Measurements from ENCODE around the gene ITGB1. TPM values are rescaled to one million over a fixed set of nuclear protein-coding genes. Genes with fewer than 3 reads are reported as not detected.
"Not testable (repeated sequence)": the region's sequence is repeated elsewhere in the genome, so short reads cannot be mapped to it uniquely, and the experiment has no call there.

The ITGB1 gene
- total RNA-seq, 1 donor from 2014 or later, result 1,619 TPM

DNA sequence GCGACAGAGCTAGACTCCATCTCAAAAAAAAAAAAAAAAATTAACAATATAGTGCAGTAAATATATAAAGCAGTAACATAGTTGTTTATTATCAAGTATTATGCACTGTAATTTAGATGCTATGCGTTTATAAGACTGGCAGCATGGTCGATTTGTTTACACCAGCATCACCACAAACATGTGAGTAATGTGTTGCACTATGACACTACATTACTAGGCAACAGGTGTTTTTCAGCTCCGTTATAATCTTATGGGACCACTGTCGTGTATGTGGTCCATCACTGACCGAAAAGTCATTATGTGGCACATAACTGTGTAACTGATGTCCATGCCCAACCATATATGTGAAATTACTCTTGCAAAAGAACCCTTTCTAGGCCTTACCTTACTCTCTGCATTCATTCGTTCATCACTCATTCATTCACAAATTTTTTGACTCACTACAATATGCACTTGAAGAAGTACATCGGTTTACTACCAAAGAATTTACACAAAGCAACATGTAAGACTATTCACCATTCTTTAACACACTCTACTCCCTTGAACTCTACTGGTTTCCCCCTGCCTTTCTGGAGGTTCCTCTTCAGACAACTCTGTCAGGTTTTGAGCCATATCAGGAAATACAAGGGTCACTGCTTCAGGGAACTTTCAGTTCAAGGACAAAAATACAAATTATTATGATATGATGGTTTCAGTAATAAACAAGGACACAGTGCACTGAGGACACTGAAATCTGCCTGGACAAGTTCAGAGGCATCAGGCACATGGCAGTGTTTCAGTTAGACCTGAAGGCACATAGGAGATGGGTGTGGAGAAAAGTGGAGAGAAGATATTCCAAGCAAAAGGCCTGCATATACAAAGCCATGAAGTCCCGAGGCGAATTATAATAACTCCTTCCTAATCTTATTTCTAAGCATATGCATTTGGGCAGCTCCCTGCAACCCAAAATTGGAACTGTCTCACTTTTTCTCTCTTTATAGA lies 17.4 kb downstream of the ITGB1 start:
- DNase-seq (ENCODE audit: extremely low read depth, low read depth, low spot score), result no peak

DNA sequence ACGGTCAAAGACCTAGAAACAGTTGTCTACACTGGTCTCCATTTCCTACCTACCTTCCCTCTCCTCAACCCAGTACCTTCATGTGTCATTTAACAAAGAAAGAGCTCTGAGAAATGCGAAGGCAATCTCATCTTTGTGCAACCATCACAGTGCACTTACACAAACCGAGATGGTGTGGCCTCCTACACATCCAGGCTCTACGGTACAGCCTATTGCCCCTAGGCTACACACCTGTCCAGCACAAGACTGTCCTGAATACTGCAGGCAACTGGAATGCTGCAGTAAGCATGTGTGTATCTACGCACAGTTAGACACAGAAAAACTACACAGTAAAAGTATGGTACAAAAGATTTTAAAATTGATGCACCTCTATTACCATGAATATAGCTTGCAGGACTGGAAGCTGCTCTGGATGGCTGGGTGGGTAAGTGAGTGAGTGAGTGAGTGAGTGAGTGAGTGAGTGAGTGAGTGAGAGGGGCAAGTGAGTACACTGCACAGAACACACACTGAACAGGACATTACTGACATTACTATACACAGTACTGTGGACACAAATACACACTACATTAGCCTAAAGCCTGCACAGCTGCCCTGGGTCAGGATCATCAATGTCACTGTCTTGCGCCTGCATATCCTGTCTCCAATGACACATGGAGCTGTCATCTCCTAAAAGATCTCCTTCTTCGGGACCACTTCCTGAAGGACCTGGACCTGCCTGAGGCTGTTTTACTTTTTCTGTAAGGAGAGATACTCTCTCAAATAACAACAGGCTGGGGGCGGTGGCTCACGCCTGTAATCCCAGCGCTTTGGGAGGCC lies 18.5 kb downstream of the ITGB1 start:
- no peak for DNase-seq (ENCODE audit: extremely low read depth, low read depth, low spot score)

DNA sequence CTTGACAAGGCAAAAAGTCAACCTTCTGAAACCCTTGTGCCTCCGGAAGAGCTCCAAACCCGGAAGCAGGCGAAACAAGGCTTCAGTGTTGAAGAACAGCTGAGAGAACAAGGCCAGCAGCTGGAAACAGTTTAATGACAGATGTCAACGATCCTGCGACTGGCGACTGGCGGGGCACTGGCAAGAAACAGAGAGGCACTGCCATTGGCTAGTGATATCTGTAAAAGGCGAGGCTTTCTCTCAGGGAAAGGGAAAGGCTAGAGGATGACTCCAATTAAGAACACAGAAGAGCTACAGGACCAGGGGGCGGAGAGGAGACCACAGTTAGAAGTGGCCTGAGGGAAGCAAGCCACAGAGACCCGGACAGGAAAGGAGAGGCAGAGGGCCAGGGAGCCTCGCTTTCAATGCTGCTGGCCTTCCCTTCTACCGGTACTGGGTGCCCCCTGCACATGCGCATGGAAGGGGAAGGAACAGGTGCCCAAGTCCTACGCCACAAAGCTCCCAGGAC lies 19.4 kb downstream of the ITGB1 start:
- no peak for DNase-seq (ENCODE audit: extremely low read depth, low read depth, low spot score)

DNA sequence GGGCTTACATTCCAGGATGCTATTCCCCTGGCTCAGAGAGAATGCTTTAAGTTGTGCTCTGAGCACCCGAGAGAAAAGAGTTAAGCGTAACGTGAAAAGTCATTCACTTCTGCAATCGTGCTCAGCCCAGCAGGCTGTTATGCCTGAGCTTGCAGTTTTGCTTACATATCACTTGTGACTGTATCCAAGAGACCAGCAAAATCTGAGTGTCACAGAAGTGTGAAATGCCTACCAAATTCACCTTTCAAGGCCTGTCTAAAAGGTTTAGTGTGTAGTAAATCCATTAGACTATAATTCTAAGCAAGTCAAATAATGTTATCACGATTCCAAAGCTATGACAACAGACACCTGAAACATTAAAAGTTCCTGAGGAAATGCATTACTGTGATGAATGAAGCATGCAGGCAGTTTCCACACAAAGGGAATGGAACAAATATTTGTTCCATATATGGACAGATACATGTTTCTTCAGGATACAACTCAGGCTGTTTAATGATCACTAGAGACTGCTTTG lies 20.1 kb downstream of the ITGB1 start:
- DNase-seq (ENCODE audit: extremely low read depth, low read depth, low spot score), result no peak

DNA sequence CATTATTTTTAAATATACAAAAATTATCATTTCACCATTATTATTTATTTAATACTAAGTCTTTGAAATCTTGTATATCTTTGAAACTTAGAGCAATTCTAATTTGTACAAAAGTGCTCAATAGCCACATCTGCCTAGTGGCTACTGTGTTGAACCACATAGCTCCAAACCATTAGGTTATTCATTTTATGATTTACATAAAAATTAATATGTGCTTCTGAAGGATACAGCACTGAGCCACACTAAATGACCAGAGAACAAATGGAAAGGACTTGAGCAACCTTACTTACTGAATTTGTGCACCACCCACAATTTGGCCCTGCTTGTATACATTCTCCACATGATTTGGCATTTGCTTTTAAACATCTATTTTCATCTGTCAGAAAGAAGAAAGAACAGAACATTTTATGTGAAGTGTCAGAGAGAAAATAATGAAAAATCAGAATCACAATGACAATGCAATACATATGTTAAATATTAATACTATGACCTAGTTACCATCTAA lies 25.8 kb downstream of the ITGB1 start:
- DNase-seq (ENCODE audit: extremely low read depth, low read depth, low spot score), result no peak

DNA sequence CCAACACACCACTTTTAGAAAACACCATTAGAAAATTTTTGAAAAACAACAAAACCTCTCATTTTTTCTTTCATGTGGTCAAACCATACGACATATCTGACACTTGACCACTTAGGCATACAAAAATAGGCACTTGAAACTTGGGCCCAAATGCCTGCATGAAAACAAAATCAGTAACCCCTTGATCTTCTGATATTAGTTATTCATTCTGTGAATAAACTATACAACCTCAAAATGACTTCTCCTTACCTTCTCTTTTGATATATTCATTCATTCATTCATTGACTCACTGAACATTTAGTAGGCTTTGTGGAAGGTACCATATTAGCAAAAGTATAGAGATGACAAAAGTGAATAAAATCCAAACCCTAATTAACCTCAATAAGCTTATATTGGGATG lies 26.4 kb downstream of the ITGB1 start:
- no peak for DNase-seq (ENCODE audit: extremely low read depth, low read depth, low spot score)

DNA sequence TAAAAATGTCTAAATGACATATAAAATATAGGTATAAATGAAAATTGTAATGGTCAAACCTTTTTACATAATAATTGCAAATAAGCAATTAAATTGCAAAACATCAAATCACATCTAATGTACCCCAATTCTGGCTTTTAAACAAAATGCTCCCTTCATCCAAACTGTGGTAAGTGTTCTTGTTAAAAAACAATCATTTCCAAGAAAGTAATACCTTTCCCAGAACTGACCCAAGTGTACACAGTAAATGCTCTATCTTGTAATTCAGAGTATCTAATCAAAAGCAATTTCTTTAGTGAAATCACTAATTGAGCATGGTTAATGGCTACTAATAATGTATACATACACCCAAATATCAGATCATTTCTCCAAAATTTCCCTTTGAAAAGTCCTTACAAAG lies 28.0 kb downstream of the ITGB1 start:
- DNase-seq (ENCODE audit: extremely low read depth, low read depth, low spot score), result no peak

DNA sequence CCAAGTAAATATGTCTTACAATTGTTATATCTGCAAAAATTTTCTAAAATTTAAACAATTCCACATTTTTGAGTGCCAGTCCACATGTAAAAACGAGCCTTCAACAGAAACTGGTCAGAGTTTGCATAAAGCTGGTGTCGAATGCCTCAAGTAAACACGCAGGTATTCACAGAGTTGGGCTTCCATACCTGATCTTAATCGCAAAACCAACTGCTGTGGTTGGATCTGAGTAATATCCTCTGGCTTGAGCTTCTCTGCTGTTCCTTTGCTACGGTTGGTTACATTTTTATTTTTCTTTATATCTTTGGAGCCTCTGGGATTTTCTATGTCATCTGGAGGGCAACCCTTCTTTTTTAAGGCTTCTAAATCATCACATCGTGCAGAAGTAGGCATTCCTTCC lies 28.4 kb downstream of the ITGB1 start:
- DNase-seq (ENCODE audit: extremely low read depth, low read depth, low spot score), result no peak

DNA sequence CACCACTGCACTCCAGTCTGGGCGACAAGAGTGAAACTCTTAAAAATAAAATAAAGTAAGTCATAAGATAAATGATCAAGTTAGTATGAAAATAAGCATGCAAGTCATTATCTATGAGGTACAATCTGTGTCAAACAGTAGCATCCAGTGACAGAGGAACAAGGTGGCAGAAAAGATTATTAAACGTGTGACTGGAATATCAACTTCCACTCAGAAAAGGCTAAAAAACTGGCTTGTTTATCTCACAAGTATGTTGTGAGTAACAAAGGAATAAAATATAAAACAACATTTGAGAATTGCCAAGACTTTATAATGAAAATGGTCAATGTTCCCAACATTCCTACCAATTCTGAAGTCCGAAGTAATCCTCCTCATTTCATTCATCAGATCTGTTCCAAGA lies 30.3 kb downstream of the ITGB1 start:
- DNase-seq (ENCODE audit: extremely low read depth, low read depth, low spot score), result no peak

DNA sequence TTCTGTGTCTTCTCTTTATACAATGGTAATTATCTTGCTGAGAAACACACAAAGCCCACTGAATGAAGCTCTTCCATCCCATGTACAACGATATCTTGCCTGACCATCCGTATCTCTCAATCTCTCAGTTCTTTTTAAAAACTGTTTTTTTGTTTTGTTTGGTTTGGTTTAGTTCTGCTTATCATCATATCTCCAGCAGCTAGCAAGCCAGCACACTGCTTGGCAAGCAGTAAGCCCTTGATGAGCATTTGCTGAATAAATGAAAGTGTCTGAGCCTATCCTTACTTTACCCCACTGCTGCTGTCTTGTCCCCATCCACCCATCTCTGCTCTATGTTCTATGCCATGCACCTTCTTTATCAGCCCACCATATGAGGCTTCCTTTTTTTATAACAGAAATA lies 34.2 kb downstream of the ITGB1 start:
- DNase-seq (ENCODE audit: extremely low read depth, low read depth, low spot score), result no peak

DNA sequence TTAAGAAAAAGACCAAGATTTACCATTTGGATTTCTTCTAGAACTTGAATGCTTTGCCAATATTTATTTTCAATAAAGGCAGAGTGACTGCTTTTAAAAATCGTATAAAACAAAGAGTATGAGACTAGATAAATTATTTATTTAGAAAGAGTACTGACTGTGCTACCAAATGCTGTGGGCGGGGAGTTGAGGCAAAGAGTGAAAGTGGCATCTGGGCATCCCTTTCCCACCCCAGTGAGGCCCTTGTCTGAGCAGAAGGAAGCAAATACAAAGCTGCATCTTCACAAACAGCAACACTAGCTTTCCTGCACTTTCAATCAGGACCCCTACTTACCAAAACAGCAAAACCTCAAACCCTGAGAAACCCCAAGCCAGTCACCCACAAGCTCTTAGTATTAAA lies 34.9 kb downstream of the ITGB1 start:
- DNase-seq (ENCODE audit: extremely low read depth, low read depth, low spot score), result no peak

DNA sequence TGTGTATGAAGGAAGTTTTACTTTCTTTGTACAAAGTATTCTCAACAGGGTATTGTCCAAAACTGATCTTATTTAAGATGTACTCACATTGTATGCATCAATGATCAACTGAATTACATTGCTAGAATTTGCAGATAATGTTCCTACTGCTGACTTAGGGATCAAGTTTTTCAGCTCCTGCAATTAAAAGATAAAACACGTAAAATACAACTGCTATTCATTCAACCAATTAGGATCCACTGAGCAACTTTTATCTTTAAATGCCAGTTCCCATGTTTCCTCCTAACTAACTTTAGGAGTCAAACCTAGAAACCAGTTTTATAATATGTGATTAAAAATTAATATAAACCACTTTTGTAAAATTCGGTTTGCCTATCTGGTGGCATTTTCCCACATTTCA lies 35.9 kb downstream of the ITGB1 start:
- no peak for DNase-seq (ENCODE audit: extremely low read depth, low read depth, low spot score)

DNA sequence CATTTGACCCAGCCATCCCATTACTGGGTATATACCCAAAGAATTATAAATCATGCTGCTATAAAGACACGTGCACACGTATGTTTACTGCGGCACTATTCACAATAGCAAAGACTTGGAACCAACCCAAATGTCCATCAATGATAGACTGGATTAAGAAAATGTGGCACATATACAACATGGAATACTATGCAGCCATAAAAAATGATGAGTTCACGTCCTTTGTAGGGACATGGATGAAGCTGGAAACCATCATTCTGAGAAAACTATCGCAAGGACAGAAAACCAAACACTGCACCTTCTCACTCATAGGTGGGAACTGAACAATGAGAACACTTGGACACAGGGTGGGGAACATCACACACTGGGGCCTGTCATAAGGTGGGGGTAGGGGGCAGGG lies 40.2 kb downstream of the ITGB1 start:
- DNase-seq (ENCODE audit: extremely low read depth, low read depth, low spot score), result not testable (repeated sequence)

DNA sequence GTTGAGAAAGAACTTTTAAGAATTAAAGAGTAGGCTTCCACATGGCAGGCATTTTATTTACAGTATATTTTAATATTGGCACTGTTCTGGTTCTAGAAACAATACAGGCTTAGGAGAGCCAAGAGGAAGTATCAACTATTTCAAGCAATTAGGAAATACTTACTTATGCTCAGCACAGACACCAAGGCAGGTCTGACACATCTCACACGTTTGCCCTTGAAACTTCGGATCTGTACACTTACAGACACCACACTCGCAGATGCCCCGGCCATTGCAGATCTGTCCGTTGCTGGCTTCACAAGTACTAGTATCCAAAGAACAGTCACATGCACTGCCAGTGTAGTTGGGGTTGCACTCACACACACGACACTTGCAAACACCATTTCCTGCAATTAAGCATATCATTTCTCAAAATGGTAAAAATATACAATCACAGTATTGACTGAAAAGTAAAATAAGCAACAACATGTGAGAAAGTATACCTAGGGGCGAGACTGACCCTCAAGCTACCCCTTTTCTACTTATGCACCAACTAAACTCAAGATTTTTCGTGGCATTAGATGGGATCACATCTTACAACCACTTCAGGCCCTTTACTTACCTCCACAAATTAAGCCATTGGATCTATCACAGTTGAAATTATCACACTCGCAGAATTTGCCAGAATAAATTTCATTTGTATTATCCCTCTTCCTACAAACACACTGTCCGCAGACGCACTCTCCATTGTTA lies 46.6 kb downstream of the ITGB1 start:
- no peak for DNase-seq (ENCODE audit: extremely low read depth, low read depth, low spot score)

DNA sequence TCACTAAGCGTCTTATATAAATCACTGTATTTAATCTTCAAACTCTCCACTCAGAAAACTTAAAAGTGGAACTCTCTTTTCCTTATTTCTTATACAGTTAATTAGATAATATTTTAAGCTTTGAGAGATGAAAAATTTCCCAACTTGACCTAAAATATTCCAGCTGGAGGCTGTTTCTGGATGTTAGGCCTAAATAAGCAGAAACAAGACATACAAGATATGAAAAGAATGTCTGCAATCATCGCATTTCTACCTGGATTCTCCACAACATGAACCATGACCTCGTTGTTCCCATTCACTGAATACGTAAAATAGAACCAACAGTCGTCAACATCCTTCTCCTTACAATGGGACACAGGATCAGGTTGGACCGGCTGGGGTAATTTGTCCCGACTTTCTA lies 48.1 kb downstream of the ITGB1 start:
- DNase-seq (ENCODE audit: extremely low read depth, low read depth, low spot score), result not testable (repeated sequence)

DNA sequence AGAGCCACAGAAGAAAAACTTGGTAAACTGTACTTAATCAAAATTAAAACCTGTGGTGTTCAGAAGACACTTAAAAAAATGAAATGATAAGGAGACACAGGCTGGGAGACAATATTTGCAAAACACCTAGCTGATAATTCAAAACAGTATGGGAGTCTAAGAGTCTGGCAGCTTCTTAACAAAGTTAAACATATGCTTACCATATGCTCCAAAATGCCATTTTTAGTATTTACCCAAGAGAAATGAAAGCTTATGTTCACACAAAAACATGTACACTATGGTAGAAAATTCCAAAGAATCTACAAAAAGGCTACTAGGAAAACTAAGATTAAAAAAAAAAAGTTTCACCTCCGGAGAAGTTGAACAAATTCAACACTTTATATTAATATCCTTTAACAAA lies 48.6 kb downstream of the ITGB1 start:
- DNase-seq (ENCODE audit: extremely low read depth, low read depth, low spot score), result no peak

DNA sequence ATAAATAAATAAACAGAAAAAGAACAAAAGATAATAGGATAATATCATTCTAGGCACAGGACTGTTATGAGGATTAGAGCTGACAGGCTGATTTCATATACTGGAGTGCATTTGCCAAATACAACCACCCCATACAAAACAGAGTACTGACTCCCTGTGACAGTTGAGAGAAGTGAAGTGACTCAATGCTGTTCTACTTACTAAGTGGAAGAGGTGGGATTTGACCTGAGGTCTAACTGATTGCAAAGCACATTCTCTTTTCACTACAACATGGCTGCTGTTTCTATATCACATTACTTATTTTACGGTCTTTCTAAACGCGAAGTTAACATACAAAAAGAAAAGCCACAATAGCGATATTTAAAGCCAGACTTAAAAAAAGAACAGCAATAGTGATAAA lies 51.4 kb downstream of the ITGB1 start:
- no peak for DNase-seq (ENCODE audit: extremely low read depth, low read depth, low spot score)

DNA sequence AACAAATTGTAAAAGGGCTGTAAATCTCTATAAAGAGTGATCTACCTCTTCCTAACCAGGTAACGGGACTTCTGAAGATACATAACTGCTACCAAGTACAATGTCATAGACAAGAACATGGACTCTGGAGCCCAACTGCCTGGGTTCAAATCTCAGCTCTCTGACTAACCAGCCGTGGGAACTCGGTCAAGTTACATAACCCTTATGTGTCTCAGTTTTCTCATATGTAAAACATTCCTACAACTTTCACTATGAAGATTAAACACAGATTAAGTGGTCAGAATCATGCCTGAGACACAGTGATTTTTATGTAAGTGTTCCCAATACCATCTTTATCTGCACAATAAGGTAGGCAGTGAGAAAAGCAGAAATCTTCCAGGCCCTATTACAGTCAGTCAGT lies 52.6 kb downstream of the ITGB1 start:
- no peak for DNase-seq (ENCODE audit: extremely low read depth, low read depth, low spot score)

DNA sequence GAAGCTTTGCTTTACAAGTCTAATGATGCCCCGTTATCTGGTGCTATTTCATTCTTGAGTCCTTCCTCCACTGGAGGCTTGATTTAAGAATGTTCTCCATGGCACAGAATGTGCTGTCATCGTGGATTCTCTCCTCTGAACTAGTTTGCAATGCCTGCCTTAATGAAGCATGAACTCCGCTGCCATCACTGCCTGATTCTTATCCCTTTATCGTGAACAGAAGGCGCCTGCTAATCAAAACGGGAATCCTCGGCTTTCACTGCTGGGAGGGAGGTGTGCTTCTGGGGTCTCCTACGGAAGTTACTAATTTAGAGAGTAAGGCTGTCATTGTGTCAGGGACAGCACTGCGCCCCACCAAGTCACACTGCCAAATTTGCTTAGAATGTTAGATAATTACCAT lies 56.2 kb downstream of the ITGB1 start:
- no peak for DNase-seq (ENCODE audit: extremely low read depth, low read depth, low spot score)

DNA sequence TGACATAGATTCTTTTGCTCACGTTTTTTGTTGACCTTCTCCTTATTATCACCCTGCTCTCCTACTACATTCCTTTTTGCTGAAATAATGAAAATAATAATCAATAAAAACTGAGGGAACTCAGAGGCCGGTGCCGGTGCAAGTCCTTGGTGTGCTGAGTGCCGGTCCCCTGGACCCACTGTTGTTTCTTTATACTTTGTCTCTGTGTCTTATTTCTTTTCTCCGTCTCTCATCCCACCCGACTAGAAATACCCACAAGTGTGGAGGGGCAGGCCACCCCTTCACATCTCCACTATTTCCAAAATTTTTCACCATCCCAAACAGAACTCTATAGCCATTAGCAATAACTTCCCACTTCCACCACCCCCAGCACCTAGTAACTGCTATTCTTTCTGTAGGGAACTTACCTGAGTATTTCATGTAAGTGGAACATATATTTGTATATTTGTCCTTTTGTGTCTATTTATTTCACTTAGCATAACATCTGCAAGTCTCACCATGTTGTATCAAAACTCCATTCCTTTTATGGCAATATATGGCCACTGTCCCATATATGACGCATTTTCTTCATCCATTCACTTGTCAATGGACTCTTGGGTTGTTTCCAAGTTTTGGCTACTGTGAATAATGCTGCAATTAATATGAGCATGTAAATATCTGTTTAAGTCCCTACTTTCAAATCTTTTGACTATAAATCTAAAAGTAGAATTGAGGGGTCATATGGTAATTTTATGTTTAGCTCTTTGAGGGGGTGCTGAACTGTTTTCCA lies 62.6 kb downstream of the ITGB1 start:
- DNase-seq (ENCODE audit: extremely low read depth, low read depth, low spot score), result not testable (repeated sequence)
